HG02571 (cell line): ENCODE results near the gene PLIN1.
"Not testable (repeated sequence)": the region's sequence is repeated elsewhere in the genome, so short reads cannot be mapped to it uniquely, and the experiment has no call there.

Source experiments
- ATAC-seq: cut with Tn5 transposase; IDR thresholded peaks from one replicate; pipeline ENCODE4 v1.9.1; 2021; ENCODE audit warnings: mild to moderate bottlenecking, moderate library complexity; ENCODE audit not compliant: unreplicated experiment

Gene PLIN1, protein sequence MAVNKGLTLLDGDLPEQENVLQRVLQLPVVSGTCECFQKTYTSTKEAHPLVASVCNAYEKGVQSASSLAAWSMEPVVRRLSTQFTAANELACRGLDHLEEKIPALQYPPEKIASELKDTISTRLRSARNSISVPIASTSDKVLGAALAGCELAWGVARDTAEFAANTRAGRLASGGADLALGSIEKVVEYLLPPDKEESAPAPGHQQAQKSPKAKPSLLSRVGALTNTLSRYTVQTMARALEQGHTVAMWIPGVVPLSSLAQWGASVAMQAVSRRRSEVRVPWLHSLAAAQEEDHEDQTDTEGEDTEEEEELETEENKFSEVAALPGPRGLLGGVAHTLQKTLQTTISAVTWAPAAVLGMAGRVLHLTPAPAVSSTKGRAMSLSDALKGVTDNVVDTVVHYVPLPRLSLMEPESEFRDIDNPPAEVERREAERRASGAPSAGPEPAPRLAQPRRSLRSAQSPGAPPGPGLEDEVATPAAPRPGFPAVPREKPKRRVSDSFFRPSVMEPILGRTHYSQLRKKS

DNA sequence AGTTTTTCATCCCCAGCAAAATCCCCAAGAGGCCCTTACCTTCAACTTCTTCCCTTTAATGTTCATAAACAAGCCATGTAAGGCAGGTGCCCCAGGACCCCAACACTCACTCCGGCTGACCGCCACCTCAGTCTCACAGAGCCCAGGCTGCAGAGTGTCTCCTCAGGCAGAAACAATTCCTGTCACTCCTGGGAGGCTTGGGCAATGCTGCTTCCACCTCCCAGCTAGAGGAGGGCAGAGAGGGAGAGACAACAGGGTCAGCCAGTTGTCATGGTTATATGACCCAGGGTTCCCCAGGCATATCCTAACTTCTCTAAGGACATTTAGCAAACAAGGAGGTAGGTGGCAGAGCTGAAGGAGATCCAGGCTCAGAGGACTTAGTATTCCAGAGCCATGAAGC, at the start of gene PLIN1:
PLIN1 (minus strand) TSS at position 156 of the 400 bp plus-strand sequence. CDS start 1,878 bp downstream, outside the sequence.
- no peak for ATAC-seq

DNA sequence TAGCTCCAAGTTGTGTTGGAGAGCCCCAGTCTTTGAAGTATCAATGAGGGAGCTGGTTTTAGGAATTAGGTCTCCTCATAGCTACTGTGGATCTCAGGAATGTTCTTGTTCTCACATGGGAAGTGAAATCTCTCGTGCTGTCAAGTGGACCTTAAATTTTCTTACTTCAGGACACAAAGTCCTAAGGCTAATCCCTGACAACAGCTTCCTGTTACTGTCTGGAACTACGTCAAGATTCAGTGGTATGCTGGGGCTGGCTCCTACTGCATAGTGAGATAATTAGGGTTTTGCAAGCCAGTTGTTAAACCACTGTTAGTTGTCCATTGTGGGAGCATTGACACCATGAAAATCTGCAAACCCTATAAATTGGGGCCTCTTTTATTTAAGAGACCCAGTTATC, 49.1 kb upstream of the PLIN1 start:
- ATAC-seq, result no peak

DNA sequence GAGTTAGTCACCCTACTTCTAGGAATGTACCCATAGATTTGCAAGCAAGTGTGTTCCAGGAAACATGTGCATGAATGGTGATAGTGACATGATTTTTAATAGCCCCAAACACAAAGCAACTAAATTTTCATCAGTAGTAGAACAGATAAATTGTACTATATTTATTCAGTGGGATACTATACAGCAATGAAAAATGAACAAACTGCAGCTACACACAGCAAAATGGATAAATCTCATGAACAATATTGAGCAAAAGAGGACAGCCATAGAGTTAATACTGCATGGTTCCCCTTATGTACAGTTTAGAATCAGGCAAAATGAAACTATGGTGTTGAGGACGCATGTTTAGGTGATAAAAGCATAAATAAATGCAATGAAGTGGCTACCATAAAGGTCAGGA, 45.9 kb upstream of the PLIN1 start:
- ATAC-seq, result no peak

DNA sequence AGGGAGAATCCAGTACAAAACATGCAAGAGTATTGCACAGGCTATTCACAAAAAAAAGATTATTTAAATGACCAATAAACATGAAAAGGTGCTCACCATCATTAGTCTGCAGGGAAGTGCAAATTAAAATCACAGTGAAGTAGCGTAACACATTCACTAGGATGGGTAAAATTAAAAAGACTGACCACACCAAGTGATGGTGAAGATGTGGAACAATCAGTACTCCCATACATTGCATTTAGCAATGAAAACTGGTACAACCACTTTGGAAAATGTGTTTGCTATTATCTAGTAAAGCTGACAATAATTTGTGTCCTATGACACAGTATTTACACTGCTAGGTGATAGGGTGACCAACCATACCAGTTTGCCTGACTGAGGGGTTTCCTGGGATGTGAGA, 45.5 kb upstream of the PLIN1 start:
- no peak for ATAC-seq

DNA sequence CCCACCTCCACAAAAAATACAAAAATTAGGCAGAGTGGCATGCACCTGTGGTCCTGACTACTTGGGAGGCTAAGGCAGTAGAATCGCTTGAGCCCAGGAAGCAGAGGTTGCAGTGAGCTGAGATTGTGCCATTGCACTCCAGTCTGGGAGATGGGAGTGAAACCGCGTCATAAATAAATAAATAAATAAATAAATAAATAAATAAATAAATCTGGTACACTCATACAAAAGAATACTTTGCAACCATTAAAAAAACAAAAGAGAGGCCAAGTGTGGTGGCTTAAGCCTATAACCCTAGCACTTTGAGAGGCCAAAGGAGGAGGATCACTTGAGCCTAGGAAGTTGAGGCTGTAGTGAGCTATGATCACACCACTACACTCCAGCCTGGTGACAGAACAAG, 43.9 kb upstream of the PLIN1 start:
- no peak for ATAC-seq

DNA sequence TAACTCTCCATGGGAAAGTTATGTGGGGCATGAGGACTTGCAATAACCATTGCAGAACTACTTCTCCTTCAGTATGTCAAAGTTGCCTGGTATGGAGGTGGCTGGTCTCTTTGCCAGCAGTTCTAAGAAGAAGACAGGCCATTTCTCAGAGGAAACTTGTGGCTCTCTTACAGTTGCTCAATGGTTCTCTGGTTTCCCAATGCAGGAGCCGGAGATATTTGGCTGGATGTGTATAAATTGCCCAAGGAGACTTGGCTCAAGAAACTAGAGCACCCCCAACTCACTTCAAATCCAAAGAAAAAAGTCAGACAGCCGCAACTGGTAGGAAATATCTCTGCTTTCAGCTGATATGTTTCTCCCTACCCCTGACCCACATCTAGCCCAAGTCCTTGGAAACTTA, 35.6 kb upstream of the PLIN1 start:
- ATAC-seq, result no peak

DNA sequence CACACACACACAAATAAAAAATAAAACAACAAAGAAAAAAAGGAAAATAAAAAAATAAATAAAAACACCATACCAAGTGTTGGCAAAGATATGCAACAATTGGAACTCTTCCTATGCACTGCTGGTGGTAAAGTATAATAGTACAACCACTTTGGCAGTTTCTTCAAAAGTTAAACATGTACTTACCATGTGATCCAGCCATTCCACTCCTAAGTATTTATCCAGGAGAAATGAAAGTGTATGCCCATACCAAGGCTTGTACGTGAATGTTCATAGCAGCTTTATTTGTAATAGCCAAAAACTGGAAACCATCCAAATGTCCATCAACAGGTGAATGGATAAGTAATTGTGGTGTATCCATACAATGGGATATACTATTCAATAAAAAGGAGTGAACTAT, 28.4 kb upstream of the PLIN1 start:
- ATAC-seq, result no peak

DNA sequence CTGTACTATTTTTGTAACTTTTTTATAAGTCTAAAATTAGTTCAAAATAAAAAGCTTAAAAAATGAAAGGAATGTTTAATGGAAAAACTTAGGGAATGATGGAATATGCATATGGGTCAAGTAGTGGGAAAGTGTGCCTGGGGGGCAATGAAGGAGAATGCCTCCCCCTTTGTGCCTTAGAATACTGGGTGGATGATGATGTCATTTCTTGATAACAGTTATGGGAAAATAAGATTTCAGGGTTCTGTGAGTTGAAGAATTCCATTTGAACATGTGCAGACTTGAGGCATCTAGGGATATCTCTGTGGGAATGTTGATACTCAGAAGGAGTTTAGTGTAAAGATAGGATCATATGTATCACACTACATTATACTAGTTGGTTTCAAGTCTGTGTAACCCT, 25.2 kb upstream of the PLIN1 start:
- ATAC-seq, result no peak

DNA sequence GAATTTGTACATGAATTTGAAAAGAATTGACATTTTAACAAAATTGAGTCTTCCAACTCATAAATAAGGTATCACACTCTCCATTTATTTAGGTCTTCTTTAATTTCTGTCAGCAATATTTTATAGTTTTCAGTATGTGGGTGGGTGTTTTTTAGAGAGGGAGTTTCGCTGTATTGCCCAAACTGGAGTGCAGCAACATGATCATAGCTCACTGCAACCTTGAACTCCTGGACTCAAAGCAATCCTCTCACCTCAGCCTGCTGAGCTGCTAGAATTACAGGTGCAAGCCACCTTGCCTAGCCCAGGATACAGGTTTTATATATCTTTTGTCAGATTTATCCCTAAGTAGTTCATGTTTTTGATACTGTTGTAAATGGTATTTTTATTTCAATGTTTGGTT, 16.0 kb upstream of the PLIN1 start:
- ATAC-seq, result no peak

DNA sequence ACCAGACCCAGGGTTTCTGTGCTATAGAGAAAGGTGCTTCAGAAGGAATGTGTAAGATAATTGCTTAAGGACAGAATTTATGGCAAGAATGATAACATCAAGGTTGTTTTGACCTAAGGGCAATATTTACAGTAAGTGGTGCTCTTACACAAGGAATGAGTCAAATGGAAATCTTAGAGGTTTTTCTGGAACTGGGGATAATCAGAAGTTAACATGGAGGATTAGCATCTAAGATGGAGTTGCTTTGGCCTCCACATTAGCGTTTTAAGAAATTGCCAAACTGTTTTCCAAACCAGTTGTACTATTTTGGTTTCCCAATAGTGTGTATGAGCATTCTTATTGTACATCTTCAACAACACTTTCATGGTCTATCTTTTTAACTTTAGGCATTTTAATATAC, 14.5 kb upstream of the PLIN1 start:
- no peak for ATAC-seq

DNA sequence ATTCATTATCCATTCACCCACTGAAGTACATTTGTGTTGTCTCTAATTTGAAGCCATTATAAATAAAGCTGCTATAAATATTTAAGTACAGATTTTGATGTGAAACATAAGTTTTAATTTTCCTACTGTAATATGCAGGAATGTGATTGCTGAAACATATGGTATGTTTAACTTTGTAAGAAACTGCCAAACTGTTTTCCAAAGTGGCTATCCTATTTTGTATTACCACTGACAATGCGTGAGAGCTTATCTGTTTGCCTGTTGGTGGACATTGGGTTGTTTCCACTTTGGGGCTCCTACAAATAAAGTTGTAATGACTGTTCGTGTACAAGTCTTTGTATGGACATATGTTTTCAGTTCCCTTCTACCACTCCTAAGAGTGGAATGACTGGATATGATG, 13.9 kb upstream of the PLIN1 start:
- no peak for ATAC-seq

DNA sequence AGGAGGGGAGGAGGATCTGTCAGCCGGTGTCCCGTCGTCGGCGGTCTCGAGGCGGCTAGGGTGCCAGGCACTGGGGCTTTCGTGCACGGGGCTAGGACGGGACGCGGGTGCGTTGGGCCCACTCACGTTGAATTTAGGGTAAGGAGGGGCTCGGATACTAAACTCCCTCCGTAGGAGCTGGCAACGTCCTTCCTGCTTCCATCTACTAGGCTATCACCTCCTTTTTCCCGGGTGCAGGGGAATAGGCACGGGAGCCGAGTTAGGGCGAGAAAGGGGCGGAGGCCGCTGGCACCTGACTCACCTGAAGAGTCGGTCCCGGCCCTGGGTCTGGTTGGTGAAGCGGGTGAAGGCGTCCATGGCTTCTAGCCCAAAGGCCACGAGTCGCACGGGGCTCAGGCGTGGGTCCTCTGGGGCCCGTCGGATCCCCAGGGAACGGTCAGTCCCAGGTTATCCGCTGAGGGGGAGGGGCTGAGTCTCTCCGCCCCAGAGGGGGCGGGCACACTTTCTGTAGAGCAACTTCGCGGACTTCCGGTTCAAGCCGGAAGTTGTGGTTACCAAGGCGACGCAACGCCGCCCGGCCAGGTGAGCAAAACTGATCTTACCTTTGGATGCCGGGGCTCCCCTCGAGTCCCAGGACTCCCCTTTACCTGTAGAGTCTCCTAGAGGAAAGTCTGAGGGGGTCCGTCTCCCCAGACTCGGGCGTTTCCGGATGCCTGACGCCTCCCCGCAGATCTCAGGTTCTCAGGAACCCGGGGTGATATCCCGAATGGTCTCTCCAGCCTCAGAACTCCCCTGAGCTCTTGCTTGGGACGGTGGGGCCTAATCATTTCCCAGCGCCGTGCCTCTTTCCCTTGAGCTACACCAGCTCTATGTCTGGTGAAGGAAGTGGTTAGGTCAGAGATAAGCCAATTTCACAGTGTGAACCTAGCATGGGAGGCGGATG, 11.4 kb upstream of the PLIN1 start, which contains the start of the genes PEX11A and WDR93:
PEX11A (minus strand) TSS at position 479 of the 943 bp plus-strand sequence; CDS start at position 357, 122 bp downstream.
WDR93 (plus strand) TSS at position 536 of the 943 bp plus-strand sequence. CDS start 10,936 bp downstream, outside the sequence.
- ATAC-seq, result peak; percentile 93

DNA sequence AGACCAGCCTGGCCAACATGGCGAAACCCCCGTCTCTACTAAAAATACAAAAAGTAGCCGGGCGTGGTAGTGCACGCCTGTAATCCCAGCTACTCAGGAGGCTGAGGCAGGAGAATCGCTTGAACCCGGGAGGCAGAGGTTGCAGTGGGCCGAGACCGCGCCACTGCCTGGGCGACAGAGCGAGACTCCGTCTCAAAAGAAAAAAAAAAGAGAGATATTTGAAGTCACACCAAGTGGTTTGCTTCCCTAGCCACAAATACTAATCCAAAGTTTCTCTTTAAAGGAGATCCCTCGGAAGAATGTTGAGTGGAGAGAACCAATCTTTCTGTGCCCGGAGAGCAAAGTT, 10.7 kb upstream of the PLIN1 start:
- not testable (repeated sequence) for ATAC-seq

DNA sequence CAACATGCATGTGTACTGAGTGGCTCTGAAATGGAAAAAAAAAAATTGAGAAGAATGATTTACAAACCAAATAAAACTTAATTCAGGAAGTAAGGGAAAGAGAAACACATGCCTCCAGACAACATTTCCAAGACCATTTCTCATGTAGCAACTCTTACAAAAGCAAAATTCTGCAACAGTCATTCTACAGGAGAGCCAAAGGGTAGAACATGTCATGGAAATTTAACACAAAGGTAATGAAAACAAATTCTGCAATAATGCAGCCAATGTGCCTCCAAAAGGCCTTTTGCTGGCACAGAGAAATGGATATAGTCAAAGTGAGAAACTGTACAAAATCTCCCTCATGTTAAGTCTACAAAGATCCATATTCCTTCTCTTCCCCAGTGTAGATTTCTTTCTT, 7.4 kb upstream of the PLIN1 start:
- no peak for ATAC-seq

DNA sequence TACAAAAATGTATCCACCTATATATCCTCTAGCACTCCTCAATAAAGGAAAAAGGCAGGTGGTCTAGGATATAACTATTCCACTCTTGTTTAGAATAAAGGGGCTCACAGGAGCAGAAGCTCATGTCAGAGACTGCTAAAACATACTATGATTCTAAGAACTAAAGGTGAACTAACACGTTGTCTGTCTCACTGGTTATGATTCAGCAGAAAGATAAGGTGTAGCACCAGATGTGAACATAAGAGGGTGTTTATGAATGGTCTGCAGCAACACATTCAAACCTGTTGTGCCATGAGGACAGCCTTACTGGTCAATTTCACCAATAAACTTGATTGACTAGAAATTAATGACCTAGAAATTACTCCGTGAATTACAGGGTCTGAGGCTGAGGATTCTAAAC, 6.8 kb upstream of the PLIN1 start:
- ATAC-seq, result no peak

DNA sequence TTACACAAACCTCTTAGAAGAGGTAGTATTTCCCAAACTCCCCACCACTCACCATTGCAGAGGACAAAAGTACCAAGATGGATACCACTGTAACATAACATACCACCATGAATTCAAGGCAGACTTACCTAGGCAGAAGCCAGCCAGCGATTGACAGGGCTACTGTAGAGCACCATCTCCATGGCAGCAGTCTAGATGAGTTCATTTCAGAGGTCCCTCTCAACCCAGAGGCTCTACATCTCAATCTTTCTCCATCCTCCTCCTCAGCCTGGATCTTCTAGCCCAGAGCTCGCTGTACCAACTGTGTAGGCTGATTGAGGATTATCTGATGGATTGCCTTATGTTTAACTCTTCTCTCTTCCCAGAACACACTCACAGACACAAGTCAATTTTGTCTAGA, 2.0 kb upstream of the PLIN1 start:
- ATAC-seq, result no peak

DNA sequence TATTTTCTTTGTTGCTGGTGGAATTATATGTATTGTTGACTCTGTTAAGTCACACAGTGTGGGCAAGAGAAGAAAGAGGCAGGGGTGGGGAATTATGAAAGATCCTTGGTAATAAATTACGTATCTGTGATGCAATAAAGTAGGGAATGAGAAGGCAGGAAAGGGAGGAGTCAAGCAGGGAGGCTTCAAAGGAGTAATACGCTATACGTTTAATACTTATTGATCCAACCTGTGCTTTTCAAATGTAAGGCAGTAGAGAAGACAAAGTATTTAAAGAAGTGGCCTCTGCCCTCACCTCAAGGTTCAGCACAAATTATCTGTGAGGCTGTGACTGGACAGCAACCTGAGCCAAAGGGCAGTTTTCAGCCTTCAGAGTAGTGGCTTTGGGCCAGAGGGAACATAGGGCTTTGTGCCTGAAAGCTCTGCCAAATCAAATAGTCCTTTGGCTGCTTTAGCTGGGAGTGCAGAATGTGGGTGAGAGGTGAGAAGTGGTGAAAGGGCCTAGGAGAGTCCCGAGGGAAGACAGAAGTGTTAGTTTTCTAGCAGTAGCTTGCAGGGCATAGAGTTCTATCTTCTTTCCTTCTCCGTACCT, 1.2 kb upstream of the PLIN1 start:
- ATAC-seq, result no peak

DNA sequence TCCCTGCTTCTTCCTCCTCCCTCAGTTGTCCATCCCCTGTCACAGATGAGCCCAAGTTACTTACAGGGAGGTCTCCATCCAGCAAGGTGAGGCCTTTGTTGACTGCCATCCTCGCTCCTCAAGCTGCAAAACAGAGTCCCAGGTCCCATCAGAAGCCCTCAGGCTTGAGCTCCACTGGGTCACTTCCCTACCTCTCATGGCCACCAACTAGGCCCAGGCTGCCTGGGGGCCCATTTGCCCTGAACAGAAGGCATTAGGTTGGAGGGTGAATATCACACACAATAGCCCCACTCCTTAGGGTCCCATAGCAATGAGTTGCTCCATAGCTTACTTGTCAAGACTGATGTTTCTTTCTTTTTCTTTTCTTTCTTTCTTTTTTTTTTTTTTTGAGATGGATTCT, 1.8 kb downstream of the PLIN1 start:
- ATAC-seq, result no peak

DNA sequence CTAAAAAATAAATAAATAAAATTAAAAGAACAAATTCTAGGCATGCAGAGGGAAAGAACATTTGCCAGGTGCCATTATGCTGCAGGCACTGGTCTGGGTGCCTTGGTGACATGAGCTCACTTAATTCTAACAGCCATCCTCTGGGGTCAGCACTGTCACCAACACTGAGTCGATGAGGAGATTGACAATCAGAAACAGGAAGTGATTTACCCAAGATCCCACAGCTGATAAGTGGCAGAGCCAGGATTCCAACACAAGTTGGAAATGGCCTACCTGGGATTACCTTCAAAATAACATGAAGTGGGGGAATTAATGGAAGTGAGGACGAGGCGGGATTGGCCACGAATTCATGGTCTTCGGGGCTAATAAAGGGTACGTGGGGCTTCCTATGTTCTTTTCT, 3.6 kb downstream of the PLIN1 start:
- ATAC-seq, result no peak

DNA sequence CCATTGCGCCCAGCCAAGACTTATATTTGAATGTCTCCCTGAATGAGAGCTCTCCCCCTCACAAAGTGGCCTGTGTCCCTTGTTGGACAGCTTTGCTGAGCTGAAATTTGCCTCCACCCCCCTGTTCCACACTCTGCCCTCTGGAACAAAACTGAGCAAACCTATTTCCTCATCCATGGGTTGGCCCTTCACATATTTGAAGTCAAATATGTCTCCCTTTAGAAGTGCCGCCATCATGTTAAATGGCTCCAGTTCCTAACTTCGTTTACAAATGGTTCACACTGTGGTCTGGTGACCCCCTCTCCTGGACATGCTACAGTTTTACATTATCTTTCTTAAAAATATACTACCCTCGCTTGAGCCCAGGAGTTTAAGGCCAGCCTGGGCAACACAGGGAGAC, 4.6 kb downstream of the PLIN1 start:
- no peak for ATAC-seq

DNA sequence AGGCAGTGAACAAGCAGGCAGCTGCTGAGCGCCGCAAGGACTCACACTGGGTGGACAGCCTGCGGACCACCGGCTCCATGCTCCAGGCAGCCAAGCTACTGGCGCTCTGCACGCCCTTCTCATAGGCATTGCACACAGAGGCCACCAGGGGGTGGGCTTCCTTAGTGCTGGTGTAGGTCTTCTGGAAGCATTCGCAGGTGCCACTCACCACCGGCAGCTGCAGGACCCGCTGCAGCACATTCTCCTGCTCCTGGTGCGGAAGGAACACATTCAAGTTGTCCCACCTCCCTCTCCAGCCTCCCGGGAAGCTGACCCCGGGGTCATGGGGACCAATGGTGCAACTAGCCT, 6.0 kb downstream of the PLIN1 start:
- no peak for ATAC-seq
